ENCODE measurements around the gene CNN3.

The CNN3 gene

DNA sequence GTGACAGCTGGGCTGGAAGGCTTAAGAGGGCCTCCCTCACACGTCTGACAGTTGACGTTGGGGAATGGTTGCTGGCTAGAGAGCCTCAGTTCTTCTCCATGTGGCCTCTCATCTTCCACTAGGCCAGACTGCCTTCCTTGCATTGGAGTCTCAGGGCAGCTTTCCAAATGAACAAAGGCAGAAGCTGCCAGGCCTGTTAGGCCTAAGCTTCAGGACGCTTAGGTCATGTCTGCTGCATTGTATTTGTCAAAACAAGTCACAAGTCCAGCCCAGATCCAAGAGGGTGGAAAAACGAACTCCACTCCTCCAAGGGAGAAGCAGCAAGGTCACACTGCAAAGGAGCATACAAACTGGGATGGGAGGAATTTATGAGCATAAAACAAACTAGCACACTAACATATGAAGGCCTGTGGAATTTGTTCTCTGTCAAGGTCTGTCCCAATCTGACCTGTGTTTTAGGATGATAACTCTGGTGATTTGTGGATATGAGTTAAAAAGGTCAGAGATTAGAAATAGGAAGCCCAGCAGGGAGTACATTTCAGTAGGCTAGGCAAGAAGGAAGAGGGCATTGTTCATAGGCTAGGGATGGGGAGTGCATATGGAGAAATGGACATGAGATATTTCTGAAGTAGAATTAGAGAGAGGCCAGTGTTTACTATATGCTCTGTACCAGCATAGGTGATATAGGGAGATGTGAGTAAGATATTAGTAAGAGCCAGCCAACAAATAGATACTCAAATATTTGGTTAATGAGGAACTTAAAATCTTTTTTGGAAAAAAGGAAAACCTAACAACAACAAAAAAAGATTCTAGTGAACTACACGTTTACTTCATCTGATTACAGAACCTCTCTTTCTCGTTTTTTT lies 29.1 kb upstream of the CNN3 start:
- POLR2A ChIA-PET, result no interaction called here
- CTCF ChIA-PET, result no interaction called here
- WGBS (ENCODE audit: insufficient coverage), result 100% methylated on average over 5 of the region's 6 CpGs

DNA sequence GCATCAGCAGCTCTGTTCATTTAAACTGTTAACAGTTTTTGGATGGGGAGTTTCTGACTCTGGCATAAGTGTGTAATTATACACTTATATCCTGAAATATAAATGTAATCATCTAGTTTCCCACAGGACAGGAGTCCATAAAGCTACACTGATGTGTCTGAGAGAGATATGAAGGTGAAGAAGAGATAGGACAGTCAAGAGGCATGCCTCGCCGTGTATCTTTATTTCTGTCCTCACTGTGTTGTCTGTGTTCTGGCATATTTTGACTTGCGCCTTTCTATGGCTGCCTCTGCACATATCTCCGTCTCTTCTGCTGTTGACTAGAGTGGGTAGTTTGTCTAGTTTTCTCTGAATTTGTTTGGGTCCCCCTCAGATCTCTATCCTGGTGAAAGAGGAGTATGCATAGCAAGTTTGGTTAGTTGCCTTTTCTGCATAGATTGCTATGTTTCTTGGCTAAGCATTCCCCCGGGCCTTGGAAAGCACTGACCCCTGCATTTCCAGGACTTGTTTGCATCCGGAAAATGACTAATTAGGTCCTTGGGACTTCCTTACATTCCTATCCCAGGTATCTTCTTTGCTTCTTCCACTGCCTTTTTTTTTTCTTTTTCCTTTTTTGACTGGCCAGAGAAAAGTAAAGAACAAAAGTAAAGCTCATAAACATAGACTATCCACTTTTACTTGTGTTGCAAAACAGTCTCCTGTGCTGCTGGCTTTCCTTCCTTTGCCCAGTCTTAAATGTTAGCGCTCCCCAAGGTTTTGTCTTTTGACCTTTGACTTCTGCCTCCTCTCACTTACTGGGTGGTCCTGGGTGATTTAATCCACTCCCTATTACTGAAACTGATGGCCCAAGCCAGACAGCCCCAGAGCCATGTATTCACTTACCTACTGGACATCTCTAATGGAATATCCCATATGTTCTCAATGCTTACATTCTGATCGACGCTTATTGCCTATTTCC lies 27.6 kb upstream of the CNN3 start:
- CTCF ChIA-PET, result interaction anchor here (1.2 kb wide), 1 partner anchor 10 kb away, joined by 3 read pairs; no protein-coding TSS in a partner anchor

More for the DNA sequence above, 29.1 kb upstream of the CNN3 start:
- no peaks in the 10 kb centered on the region for H3K9me3 ChIP-seq (ENCODE audit: control extremely low read depth in 1 of 5, control insufficient read depth in 4 of 5, insufficient read depth in 2 of 5, low read depth in 1 of 5, low read length in 4 of 5)
- no peak for DNase-seq
- no peaks in the 10 kb centered on the region for H3K36me3 ChIP-seq (ENCODE audit: control insufficient read depth in 4 of 4, insufficient read depth in 4 of 4, low read length in 3 of 4)
- H3K27ac ChIP-seq (ENCODE audit: insufficient read depth in 1 of 2, low read depth in 1 of 2, low read length in 2 of 2, poor library complexity in 1 of 2, severe bottlenecking in 2 of 2), result no peak overlapping the region
- no peaks in the 10 kb centered on the region for H3K27me3 ChIP-seq (replicated peaks in 2 of 5; ENCODE audit: control insufficient read depth in 4 of 5, insufficient read depth in 5 of 5, low read length in 4 of 5)
- H3K4me3 ChIP-seq (ENCODE audit: control insufficient read depth in 1 of 7, extremely low read depth in 1 of 7, insufficient read depth in 4 of 7, low read depth in 2 of 7, low read length in 6 of 7), result no peak overlapping the region
- H3K4me1 ChIP-seq (ENCODE audit: control extremely low read depth in 1 of 4, control insufficient read depth in 4 of 4, insufficient read depth in 4 of 4, low read length in 3 of 4), result peaks cover 0 to under 1% (median 0%) of the 10 kb centered on the region in 4 experiments

DNA sequence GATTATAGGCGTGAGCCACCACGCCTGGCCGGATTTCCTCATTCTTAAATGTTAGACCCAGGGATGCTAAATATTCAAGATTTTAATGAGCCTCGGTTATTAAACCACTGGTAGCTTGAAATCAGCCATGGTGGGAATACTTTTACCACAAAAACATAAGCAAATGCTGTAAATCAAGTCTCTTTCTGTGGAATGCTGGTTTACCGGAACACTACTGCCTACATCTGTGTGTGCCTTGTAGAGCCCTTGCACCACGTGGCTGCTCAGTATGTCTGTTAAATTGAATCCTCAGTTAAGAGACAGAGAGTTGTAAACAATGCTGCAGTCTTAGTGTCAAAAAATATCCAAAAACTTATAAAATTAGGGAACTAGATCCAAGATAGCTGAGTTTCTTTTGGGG lies 26.8 kb upstream of the CNN3 start:
- DNase-seq, result no peak
- Histone ChIP-seq H3K4me1 (ENCODE audit: control extremely low read depth in 1 of 4, control insufficient read depth in 4 of 4, insufficient read depth in 4 of 4, low read length in 3 of 4) (no peaks in the 10 kb centered on the region), H3K4me3 (ENCODE audit: control insufficient read depth in 1 of 7, extremely low read depth in 1 of 7, insufficient read depth in 4 of 7, low read depth in 2 of 7, low read length in 6 of 7) (no peak overlapping the region), H3K36me3 (ENCODE audit: control insufficient read depth in 4 of 4, insufficient read depth in 4 of 4, low read length in 3 of 4) (no peaks in the 10 kb centered on the region), H3K27me3 (replicated peaks in 2 of 5; ENCODE audit: control insufficient read depth in 4 of 5, insufficient read depth in 5 of 5, low read length in 4 of 5) (no peaks in the 10 kb centered on the region), H3K27ac (ENCODE audit: insufficient read depth in 1 of 2, low read depth in 1 of 2, low read length in 2 of 2, poor library complexity in 1 of 2, severe bottlenecking in 2 of 2) (no peak overlapping the region), H3K9me3 (ENCODE audit: control extremely low read depth in 1 of 5, control insufficient read depth in 4 of 5, insufficient read depth in 2 of 5, low read depth in 1 of 5, low read length in 4 of 5) (no peaks in the 10 kb centered on the region)
- 89% methylated on average over 5 of the region's 6 CpGs for WGBS (ENCODE audit: insufficient coverage)
- ChIA-PET CTCF (interaction anchor here (1.2 kb wide), 1 partner anchor 10 kb away, joined by 3 read pairs; no protein-coding TSS in a partner anchor), POLR2A (no interaction called here)

More for the DNA sequence above, 27.6 kb upstream of the CNN3 start:
- no peak overlapping the region for H3K4me3 ChIP-seq (ENCODE audit: control insufficient read depth in 1 of 7, extremely low read depth in 1 of 7, insufficient read depth in 4 of 7, low read depth in 2 of 7, low read length in 6 of 7)
- WGBS (ENCODE audit: insufficient coverage), result 93% methylated on average over 8 of the region's 9 CpGs
- no peaks in the 10 kb centered on the region for H3K36me3 ChIP-seq (ENCODE audit: control insufficient read depth in 4 of 4, insufficient read depth in 4 of 4, low read length in 3 of 4)
- POLR2A ChIA-PET, result no interaction called here
- no peak overlapping the region for H3K27ac ChIP-seq (ENCODE audit: insufficient read depth in 1 of 2, low read depth in 1 of 2, low read length in 2 of 2, poor library complexity in 1 of 2, severe bottlenecking in 2 of 2)
- no peaks in the 10 kb centered on the region for H3K4me1 ChIP-seq (ENCODE audit: control extremely low read depth in 1 of 4, control insufficient read depth in 4 of 4, insufficient read depth in 4 of 4, low read length in 3 of 4)
- no peaks in the 10 kb centered on the region for H3K27me3 ChIP-seq (replicated peaks in 2 of 5; ENCODE audit: control insufficient read depth in 4 of 5, insufficient read depth in 5 of 5, low read length in 4 of 5)
- no peaks in the 10 kb centered on the region for H3K9me3 ChIP-seq (ENCODE audit: control extremely low read depth in 1 of 5, control insufficient read depth in 4 of 5, insufficient read depth in 2 of 5, low read depth in 1 of 5, low read length in 4 of 5)
- DNase-seq, result no peak

DNA sequence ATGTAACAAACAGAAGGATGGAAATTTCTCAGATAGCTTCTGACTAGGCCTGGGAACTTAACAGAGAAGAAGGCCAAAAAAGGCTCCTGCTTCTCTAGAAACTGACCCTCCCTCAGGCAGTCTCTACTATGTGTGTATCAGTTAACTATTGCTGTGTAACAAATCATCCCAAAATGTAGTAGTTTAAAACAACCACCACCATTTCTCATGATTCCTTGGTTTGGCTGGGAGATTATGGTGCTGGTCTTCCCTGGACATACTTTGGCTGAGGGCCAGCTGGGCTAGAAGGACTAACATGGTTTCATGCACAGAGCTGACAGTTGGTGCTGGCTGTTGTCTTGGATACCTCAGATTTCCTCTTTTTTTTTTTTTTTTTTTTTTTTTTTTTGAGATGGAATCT lies 26.2 kb upstream of the CNN3 start:
- CTCF ChIA-PET, result interaction anchor here (1.2 kb wide), 1 partner anchor 9 kb away, joined by 3 read pairs; no protein-coding TSS in a partner anchor
- Histone ChIP-seq H3K36me3 (ENCODE audit: control insufficient read depth in 4 of 4, insufficient read depth in 4 of 4, low read length in 3 of 4) (no peaks in the 10 kb centered on the region), H3K27me3 (replicated peaks in 2 of 5; ENCODE audit: control insufficient read depth in 4 of 5, insufficient read depth in 5 of 5, low read length in 4 of 5) (no peaks in the 10 kb centered on the region), H3K4me3 (ENCODE audit: control insufficient read depth in 1 of 7, extremely low read depth in 1 of 7, insufficient read depth in 4 of 7, low read depth in 2 of 7, low read length in 6 of 7) (no peak overlapping the region), H3K27ac (ENCODE audit: insufficient read depth in 1 of 2, low read depth in 1 of 2, low read length in 2 of 2, poor library complexity in 1 of 2, severe bottlenecking in 2 of 2) (no peak overlapping the region), H3K9me3 (ENCODE audit: control extremely low read depth in 1 of 5, control insufficient read depth in 4 of 5, insufficient read depth in 2 of 5, low read depth in 1 of 5, low read length in 4 of 5) (no peaks in the 10 kb centered on the region), H3K4me1 (ENCODE audit: control extremely low read depth in 1 of 4, control insufficient read depth in 4 of 4, insufficient read depth in 4 of 4, low read length in 3 of 4) (no peaks in the 10 kb centered on the region)
- peak in 1 of 3 donors; percentile 7 for DNase-seq
- POLR2A ChIA-PET, result no interaction called here

DNA sequence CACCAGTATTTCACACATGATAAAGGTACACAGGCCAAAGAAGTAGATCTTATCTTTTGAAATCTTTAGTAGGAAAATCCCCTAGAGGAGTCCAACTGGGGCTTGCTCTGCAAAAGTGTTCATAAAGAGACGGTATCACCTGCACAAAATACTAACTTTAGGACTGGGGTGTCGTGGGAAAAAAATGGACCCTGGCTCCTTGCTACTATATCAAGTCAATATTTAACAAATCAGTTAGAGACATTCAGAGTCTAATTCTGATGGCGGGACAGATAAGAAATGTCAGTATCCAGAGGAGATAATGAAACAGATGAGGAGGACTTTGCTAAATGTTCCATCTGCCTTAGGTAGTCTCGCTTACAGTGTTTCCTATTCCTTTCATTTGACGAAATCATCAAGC lies 25.6 kb upstream of the CNN3 start:
- no peaks in the 10 kb centered on the region for H3K27me3 ChIP-seq (replicated peaks in 2 of 5; ENCODE audit: control insufficient read depth in 4 of 5, insufficient read depth in 5 of 5, low read length in 4 of 5)
- H3K36me3 ChIP-seq (ENCODE audit: control insufficient read depth in 4 of 4, insufficient read depth in 4 of 4, low read length in 3 of 4), result no peaks in the 10 kb centered on the region
- H3K9me3 ChIP-seq (ENCODE audit: control extremely low read depth in 1 of 5, control insufficient read depth in 4 of 5, insufficient read depth in 2 of 5, low read depth in 1 of 5, low read length in 4 of 5), result no peaks in the 10 kb centered on the region
- H3K4me1 ChIP-seq (ENCODE audit: control extremely low read depth in 1 of 4, control insufficient read depth in 4 of 4, insufficient read depth in 4 of 4, low read length in 3 of 4), result no peaks in the 10 kb centered on the region
- ChIA-PET CTCF (no interaction called here), POLR2A (no interaction called here)
- 97% methylated on average over 3 of the region's 5 CpGs for WGBS (ENCODE audit: insufficient coverage)
- no peak for DNase-seq
- H3K4me3 ChIP-seq (ENCODE audit: control insufficient read depth in 1 of 7, extremely low read depth in 1 of 7, insufficient read depth in 4 of 7, low read depth in 2 of 7, low read length in 6 of 7), result no peak overlapping the region
- H3K27ac ChIP-seq (ENCODE audit: insufficient read depth in 1 of 2, low read depth in 1 of 2, low read length in 2 of 2, poor library complexity in 1 of 2, severe bottlenecking in 2 of 2), result no peak overlapping the region

DNA sequence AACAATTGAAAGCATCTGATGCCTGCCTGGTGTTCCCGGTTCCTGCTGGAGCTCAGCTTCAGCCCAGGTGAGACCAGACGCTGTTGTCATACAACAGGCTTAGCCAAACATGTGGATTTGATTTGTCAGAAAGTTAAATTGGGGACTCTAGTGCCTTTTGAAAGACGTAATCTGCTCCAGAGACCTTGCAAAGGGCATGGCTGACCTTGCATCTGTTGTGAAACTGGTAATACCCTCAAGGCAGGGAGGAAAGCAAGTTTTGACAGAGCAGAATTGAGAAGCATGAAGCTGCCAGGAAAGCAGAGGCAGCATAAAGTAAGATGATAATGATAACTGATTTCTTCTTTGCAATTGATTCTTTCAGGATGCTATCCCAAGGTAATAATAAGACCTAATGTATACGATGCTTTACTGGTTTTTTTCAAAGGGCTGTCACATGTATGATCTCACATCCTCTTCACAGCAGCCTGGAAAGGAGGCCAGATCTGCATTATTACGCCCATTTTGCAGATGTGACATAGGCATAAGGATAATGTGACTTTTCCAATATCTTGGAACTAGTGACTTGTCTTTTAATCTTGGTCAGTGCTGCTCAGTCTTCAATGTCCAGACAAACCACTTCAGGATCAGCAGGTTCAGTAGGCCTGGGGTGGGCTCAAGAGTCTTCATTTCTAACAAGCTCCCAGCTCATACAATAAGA lies 24.7 kb upstream of the CNN3 start:
- WGBS (ENCODE audit: insufficient coverage), result 97% methylated on average over 5 of the region's 5 CpGs
- H3K4me1 ChIP-seq (ENCODE audit: control extremely low read depth in 1 of 4, control insufficient read depth in 4 of 4, insufficient read depth in 4 of 4, low read length in 3 of 4), result peaks cover 0 to 4% (median 0%) of the 10 kb centered on the region in 4 experiments
- POLR2A ChIA-PET, result no interaction called here

More for the DNA sequence above, 24.7 kb upstream of the CNN3 start:
- no peaks in the 10 kb centered on the region for H3K36me3 ChIP-seq (ENCODE audit: control insufficient read depth in 4 of 4, insufficient read depth in 4 of 4, low read length in 3 of 4)
- no peak for DNase-seq
- CTCF ChIA-PET, result no interaction called here
- H3K9me3 ChIP-seq (ENCODE audit: control extremely low read depth in 1 of 5, control insufficient read depth in 4 of 5, insufficient read depth in 2 of 5, low read depth in 1 of 5, low read length in 4 of 5), result no peaks in the 10 kb centered on the region
- H3K27me3 ChIP-seq (replicated peaks in 2 of 5; ENCODE audit: control insufficient read depth in 4 of 5, insufficient read depth in 5 of 5, low read length in 4 of 5), result no peaks in the 10 kb centered on the region
- H3K27ac ChIP-seq (ENCODE audit: insufficient read depth in 1 of 2, low read depth in 1 of 2, low read length in 2 of 2, poor library complexity in 1 of 2, severe bottlenecking in 2 of 2), result no peak overlapping the region
- no peak overlapping the region for H3K4me3 ChIP-seq (ENCODE audit: control insufficient read depth in 1 of 7, extremely low read depth in 1 of 7, insufficient read depth in 4 of 7, low read depth in 2 of 7, low read length in 6 of 7)

Data from common myeloid progenitor, CD34-positive (primary cell).